HL-60 (cell line): ENCODE results near the gene SDHC.

Experiments
- CTCF ChIP-seq: IDR thresholded peaks from one replicate; pipeline ENCODE4 v1.5.1; 2011; ENCODE audit warnings: low read length, control low read depth, inconsistent platforms; ENCODE audit not compliant: insufficient read depth
- GABPA ChIP-seq: IDR thresholded peaks from 2 replicates; pipeline ENCODE4 v1.6.1; 2012; ENCODE audit warnings: low read depth
- POLR2AphosphoS5 ChIP-seq: IDR thresholded peaks from 2 replicates; pipeline ENCODE4 v1.6.1; 2012; ENCODE audit warnings: low read depth
- REST ChIP-seq: IDR thresholded peaks from 2 replicates; pipeline ENCODE4 v1.6.1; 2012; ENCODE audit warnings: low read depth; ENCODE audit not compliant: insufficient replicate concordance
- SPI1 ChIP-seq: IDR thresholded peaks from 2 replicates; pipeline ENCODE4 v1.6.1; 2012; ENCODE audit warnings: low read depth, mild to moderate bottlenecking, borderline replicate concordance

GRCh38 chr1:161365207-161365606 lies 51.0 kb downstream of the SDHC start:
- TF ChIP-seq CTCF: no peak
- TF ChIP-seq GABPA: no peak
- no peak for TF ChIP-seq POLR2AphosphoS5
- TF ChIP-seq REST: no peak
- no peak for TF ChIP-seq SPI1
